ENCODE data around the gene CHST9.
A peak's percentile ranks its signal among the peaks of the same experiment; 100 is the strongest.

Gene CHST9

DNA sequence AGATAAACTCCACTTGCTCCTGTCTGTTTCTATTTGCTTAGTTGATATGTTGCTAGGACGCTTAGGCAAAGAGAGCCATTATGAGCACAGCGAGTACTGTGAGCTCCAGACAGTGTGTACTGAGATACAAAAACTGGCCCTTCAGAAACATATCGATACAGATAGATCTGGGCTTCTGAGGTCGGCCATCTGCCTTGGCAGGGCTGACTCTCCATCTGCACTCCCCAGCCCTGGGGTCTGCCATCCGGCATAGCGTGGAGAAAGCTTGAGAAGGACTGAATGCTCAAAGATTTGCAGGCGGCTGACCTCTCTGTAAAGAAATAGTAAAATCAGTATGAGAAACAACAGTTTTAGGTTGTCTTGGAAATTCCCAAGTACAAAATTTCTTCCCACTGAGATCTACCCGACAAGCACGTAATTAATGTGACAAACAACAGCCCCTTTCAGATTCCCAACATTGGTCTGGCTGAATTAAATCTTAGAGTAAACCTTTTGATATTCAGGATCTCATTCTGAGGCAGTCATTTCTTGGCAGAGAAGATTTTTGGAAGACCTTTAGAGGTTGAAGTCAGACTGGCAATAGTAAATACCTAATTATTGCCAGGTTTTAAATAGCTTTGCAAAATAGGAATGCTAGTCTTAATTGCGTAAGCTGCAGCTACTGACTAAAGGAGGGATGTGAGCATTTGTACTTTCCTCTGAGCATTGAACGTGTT lies 127.4 kb downstream of the CHST9 start:
- DNase-seq (ENCODE audit: insufficient read length, low spot score): no peak
- no peak for FAIRE-seq
- TF ChIP-seq, protein P1, sequence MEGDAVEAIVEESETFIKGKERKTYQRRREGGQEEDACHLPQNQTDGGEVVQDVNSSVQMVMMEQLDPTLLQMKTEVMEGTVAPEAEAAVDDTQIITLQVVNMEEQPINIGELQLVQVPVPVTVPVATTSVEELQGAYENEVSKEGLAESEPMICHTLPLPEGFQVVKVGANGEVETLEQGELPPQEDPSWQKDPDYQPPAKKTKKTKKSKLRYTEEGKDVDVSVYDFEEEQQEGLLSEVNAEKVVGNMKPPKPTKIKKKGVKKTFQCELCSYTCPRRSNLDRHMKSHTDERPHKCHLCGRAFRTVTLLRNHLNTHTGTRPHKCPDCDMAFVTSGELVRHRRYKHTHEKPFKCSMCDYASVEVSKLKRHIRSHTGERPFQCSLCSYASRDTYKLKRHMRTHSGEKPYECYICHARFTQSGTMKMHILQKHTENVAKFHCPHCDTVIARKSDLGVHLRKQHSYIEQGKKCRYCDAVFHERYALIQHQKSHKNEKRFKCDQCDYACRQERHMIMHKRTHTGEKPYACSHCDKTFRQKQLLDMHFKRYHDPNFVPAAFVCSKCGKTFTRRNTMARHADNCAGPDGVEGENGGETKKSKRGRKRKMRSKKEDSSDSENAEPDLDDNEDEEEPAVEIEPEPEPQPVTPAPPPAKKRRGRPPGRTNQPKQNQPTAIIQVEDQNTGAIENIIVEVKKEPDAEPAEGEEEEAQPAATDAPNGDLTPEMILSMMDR (IDR thresholded peaks at IDR 0.05; ENCODE audit: insufficient read depth, missing control alignments): no peak

DNA sequence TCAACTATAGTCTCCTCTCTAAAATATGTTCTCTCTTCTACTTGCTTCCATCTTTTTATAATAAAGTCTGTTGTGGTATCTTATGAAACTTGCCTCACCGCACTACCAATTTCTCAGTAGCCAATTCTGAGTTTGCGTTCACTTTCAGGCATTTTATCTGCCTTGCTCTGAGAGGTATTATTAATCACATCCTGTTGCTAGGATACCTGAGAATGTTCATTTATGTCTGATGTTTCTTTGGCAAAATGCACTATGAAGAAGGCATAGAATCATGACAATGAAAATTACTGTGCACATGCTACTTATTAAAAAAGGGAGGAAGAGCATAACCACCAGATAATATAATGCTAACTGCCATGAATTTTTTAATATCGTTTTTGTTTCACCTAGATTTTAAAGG lies 130.2 kb downstream of the CHST9 start:
- DNase-seq (ENCODE audit: insufficient read length, low spot score): no peak
- TF ChIP-seq, protein P1 (IDR thresholded peaks at IDR 0.05; ENCODE audit: insufficient read depth, missing control alignments): no peak
- peak; percentile 81 for FAIRE-seq

DNA sequence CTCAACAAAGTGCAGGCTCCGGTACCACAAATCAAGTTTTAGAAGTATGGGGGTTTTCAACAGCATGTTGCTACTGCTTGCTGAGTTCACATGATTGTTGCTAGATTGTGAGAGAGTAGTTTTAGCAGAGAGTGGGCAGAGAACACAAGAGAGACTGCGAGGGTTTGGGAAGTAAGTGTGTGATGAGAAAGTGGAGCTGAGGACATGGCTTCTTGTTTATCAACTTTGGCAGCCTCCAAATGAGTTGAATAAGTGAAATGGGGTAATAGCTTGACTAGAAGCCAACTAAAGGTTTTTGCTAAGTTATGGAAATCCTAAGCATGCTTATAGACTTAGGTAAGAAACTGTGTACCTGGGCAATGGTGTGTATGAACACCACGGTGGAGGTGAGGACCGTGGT lies 135.1 kb downstream of the CHST9 start:
- FAIRE-seq: no peak
- TF ChIP-seq, protein P1 (IDR thresholded peaks at IDR 0.05; ENCODE audit: insufficient read depth, missing control alignments): no peak
- no peak for DNase-seq (ENCODE audit: insufficient read length, low spot score)

DNA sequence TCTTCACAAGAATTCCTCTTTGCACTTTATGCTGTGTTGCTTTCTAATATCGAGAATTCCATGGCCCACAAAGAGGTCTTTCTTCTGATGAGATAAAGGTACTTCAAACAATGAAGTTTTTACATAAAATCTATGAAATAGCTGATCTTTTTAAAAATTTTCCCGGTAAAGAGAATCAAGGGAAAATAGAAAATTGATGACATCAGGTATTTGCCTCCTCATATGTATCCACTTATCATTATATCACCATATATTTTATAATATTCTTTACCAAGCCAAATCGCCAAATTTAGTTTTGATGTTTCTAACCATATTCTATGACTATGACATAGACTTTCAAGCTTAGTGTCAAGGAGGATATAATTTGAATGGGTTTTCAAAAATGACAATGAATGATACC lies 139.8 kb downstream of the CHST9 start:
- TF ChIP-seq, protein P1 (IDR thresholded peaks at IDR 0.05; ENCODE audit: insufficient read depth, missing control alignments): no peak
- no peak for FAIRE-seq
- no peak for DNase-seq (ENCODE audit: insufficient read length, low spot score)

DNA sequence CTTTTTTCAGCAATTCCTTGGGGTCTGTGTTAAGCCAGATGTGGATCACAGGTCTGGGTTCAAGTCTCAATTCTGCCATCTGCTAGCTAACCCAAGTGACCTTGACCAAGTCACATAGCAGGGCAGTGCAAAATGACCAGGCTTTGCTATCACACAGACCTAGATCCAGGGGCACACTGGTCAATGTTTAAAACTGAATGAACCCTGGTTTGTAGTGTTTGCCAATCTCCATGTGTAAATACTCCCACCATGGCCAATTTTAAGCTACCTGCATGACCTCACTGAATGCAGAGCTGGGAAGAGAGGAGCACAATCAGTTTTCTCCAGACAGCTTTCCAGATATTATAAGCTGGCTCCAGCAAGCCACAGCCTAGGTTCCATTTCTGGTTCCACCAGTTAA lies 142.9 kb downstream of the CHST9 start:
- TF ChIP-seq, protein P1 (IDR thresholded peaks at IDR 0.05; ENCODE audit: insufficient read depth, missing control alignments): no peak
- FAIRE-seq (no peak), DNase-seq (ENCODE audit: insufficient read length, low spot score) (no peak)

DNA sequence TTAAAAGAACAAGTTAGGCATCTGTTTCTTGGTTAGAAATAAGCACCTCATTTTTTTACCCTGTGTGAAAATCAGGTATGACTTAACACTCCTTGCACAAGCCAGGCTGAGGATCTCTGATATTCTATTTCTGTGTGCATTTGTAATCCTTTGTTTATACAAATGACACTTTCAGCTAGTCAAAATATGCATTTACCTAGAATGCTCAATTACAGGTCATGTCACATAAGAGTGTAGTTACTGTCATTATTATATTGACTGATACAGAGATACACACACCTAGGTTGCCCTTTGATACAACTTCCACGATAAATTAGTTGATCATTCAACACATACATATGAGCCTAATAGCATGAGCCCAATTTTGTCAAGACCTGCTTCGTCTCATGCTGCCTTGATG lies 144.3 kb downstream of the CHST9 start:
- DNase-seq (ENCODE audit: insufficient read length, low spot score) (no peak), FAIRE-seq (peak; percentile 66)
- TF ChIP-seq, protein P1 (IDR thresholded peaks at IDR 0.05; ENCODE audit: insufficient read depth, missing control alignments): no peak

DNA sequence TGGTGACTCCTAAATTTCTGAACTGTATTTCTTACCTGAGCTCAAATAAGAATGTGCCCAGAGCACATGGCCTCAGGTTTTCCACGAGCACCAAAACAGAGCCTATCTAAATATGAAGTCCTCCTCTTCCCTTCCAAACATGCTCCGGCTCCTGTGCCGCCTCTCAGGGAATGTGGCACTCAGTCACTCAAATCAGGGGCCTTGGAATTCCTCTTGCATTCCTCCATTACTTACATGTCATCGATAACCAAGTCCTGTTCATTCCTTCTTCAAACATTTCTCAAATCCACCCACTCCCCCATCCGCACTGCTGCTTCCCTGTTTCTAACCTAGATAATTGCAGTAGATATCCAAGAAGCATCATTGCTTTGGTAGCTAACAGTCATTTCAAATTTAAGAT lies 151.4 kb downstream of the CHST9 start:
- TF ChIP-seq, protein P1 (IDR thresholded peaks at IDR 0.05; ENCODE audit: insufficient read depth, missing control alignments): no peak
- FAIRE-seq: no peak

More for the DNA sequence above, 151.4 kb downstream of the CHST9 start:
- DNase-seq (ENCODE audit: insufficient read length, low spot score): no peak

Measured in D721Med (cell line).